ENCODE measurements around the gene LCORL. TPM values are rescaled to one million over a fixed set of nuclear protein-coding genes. Genes with fewer than 3 reads are reported as not detected.

LCORL gene
- total and polyA plus RNA-seq, 9 of the 15 experiments (the other 6 are each of a cell fraction or from before 2014, with no cell fraction given): 3.1 to 24.5 (median 11.1) TPM

- Histone ChIP-seq H3K9ac (ENCODE audit: insufficient read depth in 1 of 2, low read depth in 2 of 2, low read length in 2 of 2) (no peak overlapping the region), H3K36me3 (ENCODE audit: control insufficient read depth, insufficient read depth, low read length) (0 out of 3 replicates have a peak, but pooled peaks cover 4% of the 10 kb centered on the region), H2AFZ (ENCODE audit: low read depth, low read length) (no peak overlapping the region), H3K27ac (ENCODE audit: extremely low read depth, low read depth, low read length) (no peak overlapping the region), H3K4me3 (no peak overlapping the region), H3K4me1 (replicated peaks in 1 of 2; ENCODE audit: control insufficient read depth in 2 of 2, insufficient read depth in 2 of 2, low read length in 2 of 2) (no peaks in the 10 kb centered on the region), H3K9me3 (replicated peaks; ENCODE audit: control insufficient read depth, insufficient read depth, low read depth, low read length) (no peaks in the 10 kb centered on the region), H3K79me2 (ENCODE audit: control insufficient read depth, insufficient read depth, low read length) (no peaks in the 10 kb centered on the region), H3K4me2 (ENCODE audit: insufficient read depth, low read length) (no peak overlapping the region), H3K9me1 (ENCODE audit: control insufficient read depth, insufficient read depth, low read length) (no peaks in the 10 kb centered on the region), H4K20me1 (replicated peaks; ENCODE audit: control insufficient read depth, insufficient read depth, low read length) (no peaks in the 10 kb centered on the region), H3K27me3 (ENCODE audit: control insufficient read depth in 2 of 2, insufficient read depth in 2 of 2, low read length in 2 of 2) (no peaks in the 10 kb centered on the region)
- FAIRE-seq (no peak), ATAC-seq (no peak), DNase-seq (ENCODE audit: extremely low read depth in 1 of 4, low spot score in 3 of 4) (no peak)
- CTCF ChIA-PET (ENCODE audit: low intra/inter-chr PET ratio): no interaction called here
- POLR2A ChIA-PET: no interaction called here
- in situ Hi-C loops (cut with MboI) (no loop called here), intact Hi-C loops (cut with micrococcal nuclease) (no loop called here)
- no TSS peak for BruUV-seq (replicated peaks)
- WGBS (ENCODE audit: insufficient coverage, low coverage, missing lambda C conversion rate): 46% methylated on average over 2 of the region's 2 CpGs
- TF ChIP-seq ZNF354B (CRISPR knock-in tag; IDR thresholded peaks at IDR 0.05): no peak
- TF ChIP-seq ZFP30 (CRISPR knock-in tag; IDR thresholded peaks at IDR 0.05; ENCODE audit: borderline replicate concordance): no peak
- no peak for TF ChIP-seq TRIM25 (IDR thresholded peaks at IDR 0.05; ENCODE audit: borderline replicate concordance)
- TF ChIP-seq BRF1 (IDR thresholded peaks at IDR 0.05; ENCODE audit: borderline replicate concordance, extremely low read depth, insufficient read length): no peak
- no peak for TF ChIP-seq TFAP4 (CRISPR knock-in tag; IDR thresholded peaks at IDR 0.05; ENCODE audit: borderline replicate concordance)
- no peak for TF ChIP-seq CTBP1 (IDR thresholded peaks at IDR 0.05; ENCODE audit: borderline replicate concordance)
- no peak for TF ChIP-seq ZKSCAN8 (CRISPR knock-in tag; IDR thresholded peaks at IDR 0.05)
- TF ChIP-seq ZNF830 (CRISPR knock-in tag; IDR thresholded peaks at IDR 0.05): no peak
- TF ChIP-seq HNRNPL (IDR thresholded peaks at IDR 0.05; ENCODE audit: low read depth, low read length): no peak
These were observed 82.5 kb downstream of the LCORL start for GRCh38 chr4:17939054-17939453.

Measured in K562 (cell line).